Measurements from ENCODE around the gene ZNF514. TPM values are rescaled to one million over a fixed set of nuclear protein-coding genes. Genes with fewer than 3 reads are reported as not detected.

Gene ZNF514
- total and polyA plus RNA-seq, 2 of the 8 experiments (the other 6 are each of a cell fraction or from before 2014, with no cell fraction given) = 5.3 to 13.3 TPM

DNA sequence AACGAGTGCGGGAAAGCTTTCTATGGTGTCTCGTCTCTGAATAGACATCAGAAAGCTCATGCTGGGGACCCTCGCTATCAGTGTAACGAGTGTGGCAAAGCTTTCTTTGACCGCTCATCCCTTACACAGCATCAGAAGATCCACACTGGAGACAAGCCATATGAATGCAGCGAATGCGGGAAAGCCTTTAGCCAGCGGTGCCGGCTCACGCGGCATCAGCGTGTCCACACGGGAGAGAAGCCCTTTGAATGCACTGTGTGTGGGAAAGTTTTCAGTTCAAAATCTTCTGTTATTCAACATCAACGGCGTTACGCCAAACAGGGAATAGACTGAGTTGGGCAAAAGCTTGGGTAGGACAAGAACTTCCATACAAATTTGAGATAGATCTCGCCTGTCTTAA, 22.1 kb upstream of the ZNF514 start:
- Histone ChIP-seq H3K18ac (ENCODE audit: extremely low read depth, low read length) (no peak overlapping the region), H3K36me3 (ENCODE audit: control insufficient read depth in 2 of 4, insufficient read depth in 4 of 4, low read length in 3 of 4) (peaks cover 0 to 27% (median 12%) of the 10 kb centered on the region in 4 experiments; a peak in 7 of 8 replicates), H3K79me2 (ENCODE audit: control insufficient read depth in 1 of 2, insufficient read depth in 2 of 2, low read length in 2 of 2) (no peaks in the 10 kb centered on the region), H3K56ac (replicated peaks; ENCODE audit: insufficient read length, low read depth, low read length) (no peak overlapping the region), H2AFZ (ENCODE audit: low read length) (no peak overlapping the region), H2BK5ac (ENCODE audit: low read depth, low read length) (no peak overlapping the region), H3K4me1 (replicated peaks in 1 of 4; ENCODE audit: control insufficient read depth in 3 of 4, insufficient read depth in 4 of 4, low read length in 3 of 4) (no peaks in the 10 kb centered on the region), H2AK5ac (ENCODE audit: low read depth, low read length) (no peak overlapping the region), H3K14ac (ENCODE audit: insufficient read length) (no peak overlapping the region), H3K27ac (ENCODE audit: low read depth, low read length) (no peak overlapping the region), H2BK120ac (replicated peaks; ENCODE audit: low read depth, low read length) (no peak overlapping the region), H3K9ac (replicated peaks in 1 of 4; ENCODE audit: extremely low read depth in 1 of 4, low read depth in 3 of 4, low read length in 3 of 4) (no peak overlapping the region), H3K23me2 (ENCODE audit: low read depth, low read length) (no peaks in the 10 kb centered on the region), H4K5ac (ENCODE audit: insufficient read length, low read depth, low read length) (no peak overlapping the region), H3K4ac (replicated peaks; ENCODE audit: insufficient read length, low read depth, low read length) (no peak overlapping the region), H2BK12ac (ENCODE audit: low read depth, low read length) (no peak overlapping the region), H3K27me3 (replicated peaks in 1 of 4; ENCODE audit: control insufficient read depth in 3 of 4, extremely low read depth in 1 of 4, insufficient read depth in 3 of 4, low read length in 3 of 4) (no peaks in the 10 kb centered on the region), H4K8ac (ENCODE audit: extremely low read depth, insufficient read depth, low read length) (no peak overlapping the region), H3K4me3 (ENCODE audit: extremely low read depth in 1 of 4, insufficient read depth in 2 of 4, low read depth in 3 of 4, low read length in 4 of 4) (no peak overlapping the region), H3K9me3 (ENCODE audit: insufficient read depth in 2 of 2, low read depth in 1 of 2, low read length in 1 of 2) (peaks cover 43 to 54% of the 10 kb centered on the region in 2 experiments), H4K20me1 (replicated peaks in 1 of 2; ENCODE audit: control insufficient read depth in 1 of 2, insufficient read depth in 2 of 2, low read length in 2 of 2) (no peaks in the 10 kb centered on the region), H2BK15ac (ENCODE audit: low read length) (no peak overlapping the region), H3K79me1 (ENCODE audit: low read depth, low read length) (no peaks in the 10 kb centered on the region), H4K91ac (replicated peaks; ENCODE audit: insufficient read length, low read length) (no peak overlapping the region), H2BK20ac (ENCODE audit: low read length) (no peak overlapping the region), H3K23ac (ENCODE audit: insufficient read length) (no peak overlapping the region), H3K4me2 (ENCODE audit: insufficient read depth in 1 of 2, low read depth in 2 of 2, low read length in 2 of 2) (no peak overlapping the region)
- 97% methylated on average over 18 of the region's 18 CpGs; no CpG with 5 or more reads in 1 of the 2 experiments for WGBS, 2 experiments (ENCODE audit: extremely low coverage in 1 of 2, insufficient coverage in 1 of 2, insufficient read length in 1 of 2, insufficient replicate concordance in 2 of 2, low coverage in 1 of 2, low lambda C conversion rate in 2 of 2, missing lambda C conversion rate in 1 of 2)
- POLR2A ChIA-PET (ENCODE audit: partially characterized antibody) = no interaction called here
- DNase-seq (ENCODE audit: low read depth in 1 of 2, low spot score in 2 of 2) = no peak
- CTCF ChIA-PET (ENCODE audit: partially characterized antibody) = interaction anchor here (0.7 kb wide), 1 partner anchor 11 kb away, joined by 4 read pairs; no protein-coding TSS in a partner anchor
- no peak for FAIRE-seq
- TF ChIP-seq MAFK (IDR thresholded peaks at IDR 0.05; ENCODE audit: low read depth, low read length) (no peak), CBX8 (IDR thresholded peaks at IDR 0.05; ENCODE audit: borderline replicate concordance, low read depth, low read length) (no peak), SP1 (IDR thresholded peaks at IDR 0.05; ENCODE audit: low read depth, low read length) (no peak), ZNF274 (IDR thresholded peaks at IDR 0.05; ENCODE audit: borderline replicate concordance, extremely low read depth, low read length) (no peak), TAF7 (optimal IDR thresholded peaks at IDR 0.05; ENCODE audit: borderline replicate concordance, low read depth, low read length) (no peak), EP300 (IDR thresholded peaks at IDR 0.05; ENCODE audit: borderline replicate concordance in 1 of 2, low read depth in 2 of 2, low read length in 2 of 2) (no peak), MAX (IDR thresholded peaks at IDR 0.05) (no peak), RAD21 (IDR thresholded peaks at IDR 0.05 in 1 of 2, conservative IDR thresholded peaks at IDR 0.05 in 1 of 2; ENCODE audit: low read depth in 2 of 2, low read length in 2 of 2) (no peak), TEAD4 (IDR thresholded peaks at IDR 0.05; ENCODE audit: low read depth, low read length) (no peak), SRF (IDR thresholded peaks at IDR 0.05; ENCODE audit: low read depth, low read length) (no peak), TAF1 (IDR thresholded peaks at IDR 0.05; ENCODE audit: low read depth, low read length) (no peak), NANOG (IDR thresholded peaks at IDR 0.05; ENCODE audit: insufficient read depth, low read depth, low read length, poor library complexity, severe bottlenecking) (no peak), TCF12 (IDR thresholded peaks at IDR 0.05; ENCODE audit: low read depth, low read length) (no peak), RXRA (IDR thresholded peaks at IDR 0.05; ENCODE audit: insufficient read depth, low read depth, low read length) (no peak), CEBPB (IDR thresholded peaks at IDR 0.05; ENCODE audit: low read depth, low read length) (no peak)

All from H1 (cell line).